ENCODE data around the gene NDUFS7. TPM values are rescaled to one million over a fixed set of nuclear protein-coding genes. Genes with fewer than 3 reads are reported as not detected.

Gene NDUFS7
- total and polyA plus RNA-seq, 4 donors, result 43.0 to 164 (median 124) TPM

GRCh38 chr19:1399079-1399478 lies 15.4 kb downstream of the NDUFS7 start:
- H3K27ac ChIP-seq (ENCODE audit: low read depth, low read length), result no peak overlapping the region
- peaks cover 40% of the 10 kb centered on the region for H3K4me1 ChIP-seq (ENCODE audit: control insufficient read depth, insufficient read depth, low read length)
- no peaks in the 10 kb centered on the region for H3K27me3 ChIP-seq (ENCODE audit: control insufficient read depth, insufficient read depth, low read length)
- 86% methylated on average over 17 of the region's 19 CpGs for WGBS (ENCODE audit: insufficient coverage)
- no peak for DNase-seq (ENCODE audit: low read depth in 4 of 6, low spot score in 6 of 6)
- peaks cover 63% of the 10 kb centered on the region for H3K36me3 ChIP-seq (ENCODE audit: control insufficient read depth, insufficient read depth, low read length)
- no peaks in the 10 kb centered on the region for H3K9me3 ChIP-seq (ENCODE audit: control insufficient read depth, insufficient read depth, low read length)
- no peak overlapping the region for H3K4me3 ChIP-seq (ENCODE audit: low read depth, low read length)

DNA sequence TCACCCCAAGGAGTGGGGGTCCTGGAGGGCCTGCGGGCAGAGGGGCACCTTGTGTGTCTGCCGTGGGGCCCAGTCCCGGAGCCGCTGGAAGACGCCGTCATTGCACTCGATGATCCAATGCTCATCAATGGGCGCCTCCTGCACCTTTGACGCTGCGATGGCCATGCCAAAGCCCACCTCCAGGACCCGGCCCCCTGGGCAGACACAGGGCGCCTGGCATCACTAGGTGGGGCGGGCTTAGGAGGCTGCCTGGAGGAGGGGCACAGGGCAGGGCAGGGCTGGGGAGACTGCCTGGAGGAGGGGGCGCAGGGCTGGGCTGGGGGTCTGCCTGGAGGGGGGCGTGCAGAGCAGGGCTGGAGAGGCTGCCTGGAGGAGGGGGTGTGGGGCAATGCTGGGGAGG lies 16.0 kb downstream of the NDUFS7 start:
- Histone ChIP-seq H3K9me3 (ENCODE audit: control insufficient read depth, insufficient read depth, low read length) (no peaks in the 10 kb centered on the region), H3K4me1 (ENCODE audit: control insufficient read depth, insufficient read depth, low read length) (peaks cover 40% of the 10 kb centered on the region), H3K27ac (ENCODE audit: low read depth, low read length) (no peak overlapping the region), H3K36me3 (ENCODE audit: control insufficient read depth, insufficient read depth, low read length) (peaks cover 57% of the 10 kb centered on the region), H3K27me3 (ENCODE audit: control insufficient read depth, insufficient read depth, low read length) (no peaks in the 10 kb centered on the region), H3K4me3 (ENCODE audit: low read depth, low read length) (no peak overlapping the region)
- DNase-seq (ENCODE audit: low read depth in 4 of 6, low spot score in 6 of 6), result no peak
- 93% methylated on average over 15 of the region's 15 CpGs for WGBS (ENCODE audit: insufficient coverage)

GRCh38 chr19:1400281-1401137 lies 16.8 kb downstream of the NDUFS7 start:
- Histone ChIP-seq H3K27me3 (ENCODE audit: control insufficient read depth, insufficient read depth, low read length) (no peaks in the 10 kb centered on the region), H3K9me3 (ENCODE audit: control insufficient read depth, insufficient read depth, low read length) (no peaks in the 10 kb centered on the region), H3K27ac (ENCODE audit: low read depth, low read length) (no peak overlapping the region), H3K4me1 (ENCODE audit: control insufficient read depth, insufficient read depth, low read length) (peaks cover 40% of the 10 kb centered on the region), H3K36me3 (ENCODE audit: control insufficient read depth, insufficient read depth, low read length) (peaks cover 49% of the 10 kb centered on the region), H3K4me3 (ENCODE audit: low read depth, low read length) (peak overlapping the region; percentile 50)
- WGBS (ENCODE audit: insufficient coverage), result 31% methylated on average over 28 of the region's 36 CpGs
- no peak for DNase-seq (ENCODE audit: low read depth in 4 of 6, low spot score in 6 of 6)

DNA sequence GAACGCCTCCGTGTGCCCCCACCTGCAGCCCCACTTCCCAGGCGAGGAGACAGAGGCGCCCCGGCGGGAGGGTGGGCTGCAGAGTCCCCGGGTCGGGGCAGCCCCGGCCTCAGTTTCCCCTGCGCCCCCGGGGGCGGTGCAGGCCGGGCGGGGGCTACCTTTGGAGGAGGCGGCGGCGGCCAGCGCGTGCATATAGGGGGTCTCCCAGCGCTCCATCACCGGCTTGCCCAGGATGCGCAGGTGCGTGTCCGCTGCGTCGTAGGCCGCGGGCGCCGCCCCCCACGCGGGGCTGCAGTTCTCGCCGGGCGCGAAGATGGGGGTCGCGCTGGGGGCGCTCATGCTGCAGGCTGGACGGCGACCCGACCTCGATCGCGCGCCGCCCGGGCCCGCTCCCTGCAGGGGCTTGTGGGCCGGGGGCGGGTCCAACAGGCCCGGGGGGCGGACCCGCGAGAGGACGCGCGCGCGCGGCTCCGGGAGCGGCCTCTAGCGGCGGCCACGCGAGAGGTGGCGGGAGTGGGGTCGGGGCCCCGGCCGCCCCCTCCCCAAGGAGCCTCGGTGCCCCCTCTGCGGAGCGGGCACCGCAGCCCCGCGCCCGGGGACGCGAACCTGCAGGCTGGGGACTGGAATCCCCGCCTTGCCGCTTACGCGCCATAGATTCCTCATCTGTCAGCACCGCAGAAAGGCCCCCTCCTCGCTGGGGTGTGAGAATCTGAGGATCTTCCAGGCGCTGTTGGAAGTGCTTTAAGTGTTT lies 17.6 kb downstream of the NDUFS7 start, which contains the start of gene GAMT:
Gene GAMT, minus strand, starts transcription at position 405 of the 751 bp plus-strand sequence. Its CDS starts 66 bp downstream, at position 339.
- H3K9me3 ChIP-seq (ENCODE audit: control insufficient read depth, insufficient read depth, low read length), result no peaks in the 10 kb centered on the region
- H3K27ac ChIP-seq (ENCODE audit: low read depth, low read length), result peak within 1 kb of the TSS; percentile 52
- under 1% methylated on average over 82 of the region's 87 CpGs for WGBS (ENCODE audit: insufficient coverage)
- DNase-seq (ENCODE audit: low read depth in 4 of 6, low spot score in 6 of 6), result peak in 3 of 6 donors; percentile 56 to 87 (median 87)
- H3K36me3 ChIP-seq (ENCODE audit: control insufficient read depth, insufficient read depth, low read length), result peaks cover 41% of the 10 kb centered on the region
- H3K27me3 ChIP-seq (ENCODE audit: control insufficient read depth, insufficient read depth, low read length), result no peaks in the 10 kb centered on the region
- peaks cover 35% of the 10 kb centered on the region for H3K4me1 ChIP-seq (ENCODE audit: control insufficient read depth, insufficient read depth, low read length)
- peak within 1 kb of the TSS; percentile 50 for H3K4me3 ChIP-seq (ENCODE audit: low read depth, low read length)

- Histone ChIP-seq H3K27ac (ENCODE audit: low read depth, low read length) (peak overlapping the region; percentile 52), H3K9me3 (ENCODE audit: control insufficient read depth, insufficient read depth, low read length) (no peaks in the 10 kb centered on the region), H3K27me3 (ENCODE audit: control insufficient read depth, insufficient read depth, low read length) (no peaks in the 10 kb centered on the region), H3K4me3 (ENCODE audit: low read depth, low read length) (peak overlapping the region; percentile 33), H3K4me1 (ENCODE audit: control insufficient read depth, insufficient read depth, low read length) (peaks cover 40% of the 10 kb centered on the region), H3K36me3 (ENCODE audit: control insufficient read depth, insufficient read depth, low read length) (peaks cover 35% of the 10 kb centered on the region)
- DNase-seq (ENCODE audit: low read depth in 4 of 6, low spot score in 6 of 6), result no peak
- WGBS (ENCODE audit: insufficient coverage), result 84% methylated on average over 2 of the region's 11 CpGs
These were observed 18.1 kb downstream of the NDUFS7 start for GRCh38 chr19:1401889-1402217.

GRCh38 chr19:1402411-1403070 lies 18.8 kb downstream of the NDUFS7 start:
- Histone ChIP-seq H3K4me3 (ENCODE audit: low read depth, low read length) (no peak overlapping the region), H3K27ac (ENCODE audit: low read depth, low read length) (no peak overlapping the region)

GRCh38 chr19:1406774-1407527 lies 23.2 kb downstream of the NDUFS7 start:
- Histone ChIP-seq H3K9me3 (ENCODE audit: control insufficient read depth, insufficient read depth, low read length) (no peaks in the 10 kb centered on the region), H3K27me3 (ENCODE audit: control insufficient read depth, insufficient read depth, low read length) (no peaks in the 10 kb centered on the region), H3K27ac (ENCODE audit: low read depth, low read length) (peak overlapping the region; percentile 75), H3K4me1 (ENCODE audit: control insufficient read depth, insufficient read depth, low read length) (peaks cover 55% of the 10 kb centered on the region), H3K4me3 (ENCODE audit: low read depth, low read length) (peak overlapping the region; percentile 71), H3K36me3 (ENCODE audit: control insufficient read depth, insufficient read depth, low read length) (peaks cover 34% of the 10 kb centered on the region)
- peak; percentile 95 to 100 (median 98) for DNase-seq (ENCODE audit: low read depth in 4 of 6, low spot score in 6 of 6)
- WGBS (ENCODE audit: insufficient coverage), result under 1% methylated on average over 72 of the region's 72 CpGs

More at GRCh38 chr19:1402411-1403070, 18.8 kb downstream of the NDUFS7 start:
- Histone ChIP-seq H3K4me1 (ENCODE audit: control insufficient read depth, insufficient read depth, low read length) (peaks cover 41% of the 10 kb centered on the region), H3K27me3 (ENCODE audit: control insufficient read depth, insufficient read depth, low read length) (no peaks in the 10 kb centered on the region), H3K9me3 (ENCODE audit: control insufficient read depth, insufficient read depth, low read length) (no peaks in the 10 kb centered on the region), H3K36me3 (ENCODE audit: control insufficient read depth, insufficient read depth, low read length) (peaks cover 29% of the 10 kb centered on the region)
- 70% methylated on average over 24 of the region's 25 CpGs for WGBS (ENCODE audit: insufficient coverage)
- no peak for DNase-seq (ENCODE audit: low read depth in 4 of 6, low spot score in 6 of 6)

- Histone ChIP-seq H3K27ac (ENCODE audit: low read depth, low read length) (peak within 1 kb of the TSS; percentile 83), H3K4me3 (ENCODE audit: low read depth, low read length) (peak within 1 kb of the TSS; percentile 85), H3K27me3 (ENCODE audit: control insufficient read depth, insufficient read depth, low read length) (no peaks in the 10 kb centered on the region), H3K4me1 (ENCODE audit: control insufficient read depth, insufficient read depth, low read length) (peaks cover 55% of the 10 kb centered on the region), H3K36me3 (ENCODE audit: control insufficient read depth, insufficient read depth, low read length) (peaks cover 42% of the 10 kb centered on the region), H3K9me3 (ENCODE audit: control insufficient read depth, insufficient read depth, low read length) (no peaks in the 10 kb centered on the region)
- WGBS (ENCODE audit: insufficient coverage), result under 1% methylated on average over 121 of the region's 121 CpGs
- no peak for DNase-seq (ENCODE audit: low read depth in 4 of 6, low spot score in 6 of 6)
These were observed 24.0 kb downstream of the NDUFS7 start, which contains the start of gene DAZAP1 for GRCh38 chr19:1407528-1408299. Gene DAZAP1, plus strand, starts transcription at chr19:1407586. Its CDS starts 188 bp downstream, at chr19:1407774.

Measured in spinal cord (tissue), 10 donors.